PC-9 (cell line): Measurements from ENCODE around the gene KCNT2. TPM values are rescaled to one million over a fixed set of nuclear protein-coding genes. Genes with fewer than 3 reads are reported as not detected.

Experiments
- BruUV-seq: library from RNA; stranded (reverse); fragments of 400-500 nt; replicated peaks from 2 replicates; lab custom pipeline; 2021; lab: Mats Ljungman, UMichigan
- CTCF ChIA-PET: fragments of 300-600 bp; sonication (Branson Sonifier 250); formaldehyde crosslinking; loops from one replicate; lab custom pipeline; 2022; ENCODE audit warnings: antibody characterized with exemption; lab: Charles Lee
- POLR2A ChIA-PET: fragments of 300-600 bp; sonication (Branson Sonifier 250); formaldehyde crosslinking; loops from one replicate; lab custom pipeline; 2022; ENCODE audit warnings: antibody characterized with exemption; ENCODE audit not compliant: unreplicated experiment; lab: Charles Lee
- DNase-seq, 2 experiments: peaks; one replicate each; pipeline versions ENCODE4 v3.0.0 to v3.0.0-alpha.2; 2015 to 2022; ENCODE audit warnings: mixed read lengths in 1 of 2
- H2AFZ ChIP-seq: fragments of 200-600 bp; sonication (generic); 2 replicates; pipeline ENCODE4 v1.8.1; 2017; ENCODE audit warnings: antibody characterized with exemption
- H3F3A ChIP-seq: fragments of 200-600 bp; sonication (generic); 2 replicates; pipeline ENCODE4 v1.8.1; 2017; ENCODE audit warnings: antibody characterized with exemption, mild to moderate bottlenecking, low read depth; ENCODE audit not compliant: insufficient read depth
- H3K27ac ChIP-seq: fragments of 200-600 bp; sonication (generic); 2 replicates; pipeline ENCODE4 v1.6.1; 2016; ENCODE audit warnings: mixed run types
- H3K27me3 ChIP-seq: fragments of 200-600 bp; sonication (generic); 2 replicates; pipeline ENCODE4 v1.6.1; 2016; ENCODE audit warnings: low read depth, mixed run types; ENCODE audit not compliant: insufficient read depth
- H3K36me3 ChIP-seq: fragments of 200-600 bp; sonication (generic); 2 replicates; pipeline ENCODE4 v1.6.1; 2016; ENCODE audit warnings: low read depth, mixed run types
- H3K4me1 ChIP-seq: fragments of 200-600 bp; sonication (generic); replicated peaks from 2 replicates; pipeline ENCODE4 v1.6.1; 2016; ENCODE audit warnings: mixed run types; ENCODE audit not compliant: insufficient read depth
- H3K4me2 ChIP-seq: fragments of 200-600 bp; sonication (generic); 2 replicates; pipeline ENCODE4 v1.6.1; 2017; ENCODE audit warnings: mixed run types
- H3K4me3 ChIP-seq: fragments of 200-600 bp; sonication (generic); 2 replicates; pipeline ENCODE4 v1.6.1; 2016; ENCODE audit warnings: mixed run types
- H3K79me2 ChIP-seq: fragments of 200-600 bp; sonication (generic); 2 replicates; pipeline ENCODE4 v1.6.1; 2017; ENCODE audit warnings: low read depth, mixed run types
- H3K9me2 ChIP-seq: fragments of 200-600 bp; sonication (generic); 2 replicates; pipeline ENCODE4 v1.8.1; 2017; ENCODE audit warnings: mild to moderate bottlenecking; ENCODE audit not compliant: insufficient read depth
- H3K9me3 ChIP-seq: fragments of 200-600 bp; sonication (generic); 2 replicates; pipeline ENCODE4 v1.8.1; 2016; ENCODE audit warnings: low read depth; ENCODE audit not compliant: insufficient read depth
- H4K20me1 ChIP-seq: fragments of 200-600 bp; sonication (generic); 2 replicates; pipeline ENCODE4 v1.8.1; 2017; ENCODE audit not compliant: insufficient read depth
- EZH2 ChIP-seq: fragments of 200-600 bp; sonication (generic); IDR thresholded peaks from 2 replicates; pipeline ENCODE4 v1.8.0; 2017; ENCODE audit warnings: antibody characterized with exemption, low read depth
- intact Hi-C: fragments of 100-400 bp; cut with micrococcal nuclease; formaldehyde crosslinking; loops from one replicate; pipeline ENCODE4 v1.10.0; 2022; ENCODE audit not compliant: unreplicated experiment
- total RNA-seq: library from RNA; stranded (reverse); gene quantifications from 2 replicates; pipeline ENCODE4 v1.2.3, GENCODE V29; 2021
- TF ChIP-seq, protein P1 (sequence below): fragments of 200-600 bp; sonication (generic); conservative IDR thresholded peaks from 2 replicates; pipeline ENCODE4 v1.6.1; 2017; ENCODE audit warnings: mixed run types, antibody characterized with exemption, mild to moderate bottlenecking, moderate library complexity

The KCNT2 gene
- total RNA-seq, 1 experiment from 2014 or later = 0.90 TPM

DNA sequence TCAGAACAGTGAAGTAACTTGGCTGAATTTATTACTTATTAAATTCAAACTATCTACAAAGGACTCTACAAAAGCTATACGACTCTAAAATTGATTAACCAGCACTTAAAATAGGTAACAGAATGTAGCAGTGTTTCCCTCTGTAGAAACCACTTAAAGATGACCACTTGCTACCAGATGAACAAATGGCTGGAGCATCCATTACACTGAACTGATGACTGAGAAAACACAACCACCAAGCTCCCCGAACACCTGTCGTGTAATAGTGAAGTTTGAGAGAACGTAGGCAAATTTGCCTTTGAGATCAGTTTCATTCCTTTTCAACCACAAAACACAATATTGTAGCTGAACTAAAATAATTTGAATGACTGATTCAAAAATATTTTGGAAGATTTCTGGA, 226.7 kb downstream of the KCNT2 start:
- no peaks in the 10 kb centered on the region for H3K9me2 ChIP-seq
- no TSS peak for BruUV-seq
- no peaks in the 10 kb centered on the region for H3K9me3 ChIP-seq
- TF ChIP-seq, protein P1, sequence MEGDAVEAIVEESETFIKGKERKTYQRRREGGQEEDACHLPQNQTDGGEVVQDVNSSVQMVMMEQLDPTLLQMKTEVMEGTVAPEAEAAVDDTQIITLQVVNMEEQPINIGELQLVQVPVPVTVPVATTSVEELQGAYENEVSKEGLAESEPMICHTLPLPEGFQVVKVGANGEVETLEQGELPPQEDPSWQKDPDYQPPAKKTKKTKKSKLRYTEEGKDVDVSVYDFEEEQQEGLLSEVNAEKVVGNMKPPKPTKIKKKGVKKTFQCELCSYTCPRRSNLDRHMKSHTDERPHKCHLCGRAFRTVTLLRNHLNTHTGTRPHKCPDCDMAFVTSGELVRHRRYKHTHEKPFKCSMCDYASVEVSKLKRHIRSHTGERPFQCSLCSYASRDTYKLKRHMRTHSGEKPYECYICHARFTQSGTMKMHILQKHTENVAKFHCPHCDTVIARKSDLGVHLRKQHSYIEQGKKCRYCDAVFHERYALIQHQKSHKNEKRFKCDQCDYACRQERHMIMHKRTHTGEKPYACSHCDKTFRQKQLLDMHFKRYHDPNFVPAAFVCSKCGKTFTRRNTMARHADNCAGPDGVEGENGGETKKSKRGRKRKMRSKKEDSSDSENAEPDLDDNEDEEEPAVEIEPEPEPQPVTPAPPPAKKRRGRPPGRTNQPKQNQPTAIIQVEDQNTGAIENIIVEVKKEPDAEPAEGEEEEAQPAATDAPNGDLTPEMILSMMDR = no peak
- no peak for TF ChIP-seq EZH2
- H3K4me3 ChIP-seq = no peak overlapping the region
- no peak overlapping the region for H3K4me2 ChIP-seq
- no peaks in the 10 kb centered on the region for H3K79me2 ChIP-seq
- H3K4me1 ChIP-seq = 0 out of 2 replicates have a peak, but pooled peaks cover 4% of the 10 kb centered on the region
- H3K27me3 ChIP-seq = no peaks in the 10 kb centered on the region
- intact Hi-C loops = no loop called here
- ChIA-PET CTCF (interaction anchor here (1.2 kb wide), 1 partner anchor 11 kb away, joined by 3 read pairs; no protein-coding TSS in a partner anchor), POLR2A (no interaction called here)
- H3K27ac ChIP-seq = no peak overlapping the region
- H2AFZ ChIP-seq = no peak overlapping the region
- H3F3A ChIP-seq = no peaks in the 10 kb centered on the region
- H4K20me1 ChIP-seq = no peaks in the 10 kb centered on the region
- no peak for DNase-seq
- no peaks in the 10 kb centered on the region for H3K36me3 ChIP-seq

DNA sequence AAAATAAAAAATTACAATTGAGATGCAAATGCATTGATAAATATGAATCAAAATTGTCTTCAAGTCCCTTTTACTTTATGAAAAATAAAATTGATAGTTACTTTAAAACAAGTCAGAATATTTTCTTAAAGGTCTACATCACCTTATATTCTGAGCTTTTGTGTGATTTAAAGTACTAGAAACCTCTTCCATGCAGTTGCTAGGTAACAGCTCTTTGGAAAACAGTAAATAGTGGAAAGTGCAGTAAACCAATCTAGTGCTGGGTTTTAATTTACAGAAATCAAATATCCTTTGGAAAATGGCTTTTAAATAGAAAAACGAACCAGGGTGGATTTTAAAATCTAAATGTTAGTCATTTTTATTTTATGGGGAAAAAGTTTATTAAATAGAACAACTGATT, 227.9 kb downstream of the KCNT2 start:
- no peak overlapping the region for H3K27ac ChIP-seq
- TF ChIP-seq, protein P1 = no peak
- no peak for TF ChIP-seq EZH2
- H3K9me2 ChIP-seq = no peaks in the 10 kb centered on the region
- intact Hi-C loops = no loop called here
- no peaks in the 10 kb centered on the region for H3K79me2 ChIP-seq
- H4K20me1 ChIP-seq = no peaks in the 10 kb centered on the region
- no peaks in the 10 kb centered on the region for H3K9me3 ChIP-seq
- no peak overlapping the region for H3K4me3 ChIP-seq
- H3K4me2 ChIP-seq = no peak overlapping the region
- ChIA-PET POLR2A (interaction anchor here (0.7 kb wide), 1 partner anchor 1944 kb away, joined by 3 read pairs; no protein-coding TSS in a partner anchor), CTCF (no interaction called here)
- H3K27me3 ChIP-seq = no peaks in the 10 kb centered on the region
- no peaks in the 10 kb centered on the region for H3K36me3 ChIP-seq
- BruUV-seq = no TSS peak
- DNase-seq = no peak
- no peaks in the 10 kb centered on the region for H3F3A ChIP-seq
- H2AFZ ChIP-seq = no peak overlapping the region
- 0 out of 2 replicates have a peak, but pooled peaks cover 4% of the 10 kb centered on the region for H3K4me1 ChIP-seq

DNA sequence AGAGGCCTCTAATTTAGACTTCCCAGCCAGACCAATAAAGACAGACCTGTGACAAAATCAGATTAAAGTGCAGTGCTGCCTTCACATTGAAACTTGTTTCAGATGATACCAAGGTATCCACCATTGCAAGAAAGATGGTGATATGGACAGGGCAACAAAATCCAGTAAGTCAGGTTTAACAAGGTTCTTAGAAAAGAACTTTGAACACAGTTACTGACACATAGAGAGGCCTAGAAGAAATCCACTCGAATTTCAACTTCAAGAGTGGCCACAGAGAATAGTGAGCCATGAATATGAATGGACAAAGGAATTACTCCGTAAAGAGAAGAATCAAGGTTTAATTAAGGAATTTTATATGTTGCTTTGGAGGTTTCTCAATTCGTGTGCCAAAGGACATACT, 230.4 kb downstream of the KCNT2 start:
- no peaks in the 10 kb centered on the region for H3K36me3 ChIP-seq
- no peaks in the 10 kb centered on the region for H3K9me3 ChIP-seq
- no peak overlapping the region for H3K4me2 ChIP-seq
- DNase-seq = no peak
- BruUV-seq = no TSS peak
- intact Hi-C loops = no loop called here
- no peaks in the 10 kb centered on the region for H4K20me1 ChIP-seq
- ChIA-PET CTCF (no interaction called here), POLR2A (no interaction called here)
- no peaks in the 10 kb centered on the region for H3K27me3 ChIP-seq
- no peak overlapping the region for H2AFZ ChIP-seq
- no peak overlapping the region for H3K27ac ChIP-seq
- 0 out of 2 replicates have a peak, but pooled peaks cover 4% of the 10 kb centered on the region for H3K4me1 ChIP-seq
- H3K4me3 ChIP-seq = no peak overlapping the region
- no peaks in the 10 kb centered on the region for H3K79me2 ChIP-seq
- H3F3A ChIP-seq = no peaks in the 10 kb centered on the region
- TF ChIP-seq, protein P1 = no peak
- no peak for TF ChIP-seq EZH2
- no peaks in the 10 kb centered on the region for H3K9me2 ChIP-seq
